B cell (primary cell): ENCODE results near the gene SNCA. TPM values are rescaled to one million over a fixed set of nuclear protein-coding genes. Genes with fewer than 3 reads are reported as not detected.

Experiments
- ATAC-seq: fragments of 200-7000 bp; cut with Tn5 transposase; one replicate; pipeline ENCODE4 v1.10.0; 2021; ENCODE audit warnings: low read depth, mild to moderate bottlenecking, moderate number of reproducible peaks, moderate library complexity
- CTCF ChIA-PET: fragments of 350-600 bp; sonication (Branson Sonifier 250); formaldehyde crosslinking; loops from one replicate; lab custom pipeline; 2021; ENCODE audit warnings: antibody characterized with exemption, inconsistent platforms; lab: Charles Lee
- POLR2A ChIA-PET: fragments of 350-600 bp; sonication (Branson Sonifier 250); formaldehyde crosslinking; loops from one replicate; lab custom pipeline; 2021; ENCODE audit warnings: antibody characterized with exemption; lab: Charles Lee
- DNase-seq: peaks from one replicate; pipeline ENCODE4 v3.0.0; 2013
- H2AFZ ChIP-seq: 2 replicates; pipeline ENCODE4 v1.6.1; 2012; ENCODE audit warnings: mild to moderate bottlenecking, low read depth, low read length; ENCODE audit not compliant: insufficient read depth, poor library complexity, severe bottlenecking
- H3K27ac ChIP-seq, 2 donors: 1 replicate in 1 of 2; 2 replicates in 1 of 2; pipeline ENCODE4 v1.5.1; 2012 to 2013; ENCODE audit warnings: low read length in 2 of 2, mild to moderate bottlenecking in 2 of 2, moderate library complexity in 1 of 2
- H3K27me3 ChIP-seq, 4 experiments: fragments of 200-600 bp in 1 of 4; sonication (generic) in 1 of 4; replicated peaks in 1 of 4; 1 replicate in 2 of 4; 2 replicates in 2 of 4; pipeline versions ENCODE4 v1.6.1 to v1.7.0; 2013 to 2016; ENCODE audit warnings: low read length in 3 of 4, mild to moderate bottlenecking in 2 of 4, mixed read lengths in 1 of 4, moderate library complexity in 1 of 4; ENCODE audit not compliant: insufficient read depth in 4 of 4, control insufficient read depth in 3 of 4; ENCODE audit errors: control extremely low read depth in 1 of 4
- H3K36me3 ChIP-seq, 2 experiments: replicated peaks in 1 of 2; 1 replicate in 1 of 2; 2 replicates in 1 of 2; pipeline versions ENCODE4 v1.6.1 to v1.7.1; 2013; ENCODE audit warnings: low read length in 1 of 2; ENCODE audit not compliant: insufficient read depth in 2 of 2, control insufficient read depth in 1 of 2; ENCODE audit errors: control extremely low read depth in 1 of 2, extremely low read depth in 1 of 2
- H3K4me1 ChIP-seq, 2 donors: fragments of 200-600 bp in 1 of 2; sonication (generic) in 1 of 2; 1 replicate in 1 of 2; 2 replicates in 1 of 2; pipeline versions ENCODE4 v1.5.1 to v1.6.1; 2013 to 2017; ENCODE audit warnings: low read length in 2 of 2; ENCODE audit not compliant: control insufficient read depth in 2 of 2, insufficient read depth in 2 of 2
- H3K4me2 ChIP-seq: replicated peaks from 2 replicates; pipeline ENCODE3; 2012; ENCODE audit warnings: mild to moderate bottlenecking, low read depth, low read length; ENCODE audit not compliant: poor library complexity, severe bottlenecking
- H3K4me3 ChIP-seq, 5 experiments: fragments of 200-600 bp in 1 of 5; sonication (generic) in 1 of 5; 1 replicate in 3 of 5; 2 replicates in 2 of 5; pipeline versions ENCODE4 v1.5.1 to v1.7.0; 2011 to 2016; ENCODE audit warnings: low read length in 4 of 5, mild to moderate bottlenecking in 4 of 5, low read depth in 2 of 5, control low read depth in 1 of 5, moderate library complexity in 1 of 5; ENCODE audit not compliant: insufficient read depth in 1 of 5; ENCODE audit errors: control extremely low read depth in 1 of 5, extremely low read depth in 1 of 5
- H3K79me2 ChIP-seq: fragments of 200-600 bp; sonication (generic); one replicate; pipeline ENCODE4 v1.6.0; 2016; ENCODE audit warnings: low read length; ENCODE audit not compliant: control insufficient read depth, insufficient read depth
- H3K9ac ChIP-seq: fragments of 200-600 bp; sonication (generic); 2 replicates; pipeline ENCODE4 v1.6.1; 2017; ENCODE audit warnings: mild to moderate bottlenecking, low read length, moderate library complexity
- H3K9me3 ChIP-seq, 3 donors: one replicate each; pipeline versions ENCODE4 v1.6.1 to v1.7.1; 2013; ENCODE audit warnings: low read length in 2 of 3; ENCODE audit not compliant: control insufficient read depth in 2 of 3, insufficient read depth in 1 of 3; ENCODE audit errors: control extremely low read depth in 1 of 3
- H4K20me1 ChIP-seq: 2 replicates; pipeline ENCODE4 v1.6.0; 2012; ENCODE audit warnings: mild to moderate bottlenecking, low read length; ENCODE audit not compliant: insufficient read depth, control insufficient read depth, poor library complexity, severe bottlenecking
- H3K27ac Mint-ChIP-seq: one replicate; pipeline ENCODE4 v1.8.0; 2021; ENCODE audit warnings: mixed read lengths
- H3K27me3 Mint-ChIP-seq: one replicate; pipeline ENCODE4 v1.8.0; 2021; ENCODE audit warnings: mixed read lengths
- H3K4me1 Mint-ChIP-seq: one replicate; pipeline ENCODE4 v1.8.0; 2021; ENCODE audit warnings: mixed read lengths
- H3K4me3 Mint-ChIP-seq: one replicate; pipeline ENCODE4 v1.8.0; 2021; ENCODE audit warnings: mixed read lengths
- H3K9me3 Mint-ChIP-seq: one replicate; pipeline ENCODE4 v1.8.0; 2022; ENCODE audit warnings: mixed read lengths; ENCODE audit not compliant: insufficient read depth
- CTCF ChIP-seq: fragments of 200-600 bp; IDR thresholded peaks from one replicate; pipeline ENCODE4 v1.8.0; 2022; ENCODE audit warnings: antibody characterized with exemption, mild to moderate bottlenecking
- EZH2 ChIP-seq: IDR thresholded peaks from 2 replicates; pipeline ENCODE4 v1.6.1; 2012; ENCODE audit warnings: borderline replicate concordance, low read depth, mild to moderate bottlenecking, moderate library complexity, low read length; ENCODE audit not compliant: insufficient read depth, poor library complexity, severe bottlenecking
- WGBS: methylation state at CpG from one replicate; pipeline ENCODE4 v1.1.5; 2013; ENCODE audit warnings: missing lambda C conversion rate; ENCODE audit not compliant: insufficient coverage; 5-methylcytosine and 5-hydroxymethylcytosine counted together
- intact Hi-C: fragments of 100-400 bp; cut with micrococcal nuclease; formaldehyde crosslinking; loops from one replicate; pipeline ENCODE4 v1.10.0; 2022
- polyA plus RNA-seq: library from polyadenylated mRNA; depleted of rRNA; stranded (reverse); fragments of >200 nt; gene quantifications from 2 replicates; pipeline ENCODE4 v1.2.3, GENCODE V29; 2012
- total RNA-seq, 2 donors: library from RNA; stranded (reverse); fragments of 120-200 nt in 1 of 2; gene quantifications; 1 replicate in 1 of 2; 2 replicates in 1 of 2; pipeline versions ENCODE4 v1.2.3 to v1.2.4, GENCODE V29; 2013 to 2022

Gene SNCA
- total and polyA plus RNA-seq, 2 donors (not counting 1 experiment from before 2014, with no cell fraction given), result 0.48 to 1.3 TPM

GRCh38 chr4:89700766-89701423 is 136.1 kb downstream of the SNCA start:
- no peak overlapping the region for H3K27ac Mint-ChIP-seq
- no peaks in the 10 kb centered on the region for H3K4me1 Mint-ChIP-seq
- intact Hi-C loops, result no loop called here
- no peak for TF ChIP-seq CTCF
- TF ChIP-seq EZH2, result no peak
- no peaks in the 10 kb centered on the region for H3K4me1 ChIP-seq
- H3K4me2 ChIP-seq, result no peak overlapping the region
- no peaks in the 10 kb centered on the region for H3K36me3 ChIP-seq
- H3K9me3 ChIP-seq, result no peaks in the 10 kb centered on the region
- H3K27me3 Mint-ChIP-seq, result no peaks in the 10 kb centered on the region
- POLR2A ChIA-PET, result no interaction called here
- no peak overlapping the region for H3K9ac ChIP-seq
- H3K4me3 ChIP-seq, result no peak overlapping the region
- H4K20me1 ChIP-seq, result no peaks in the 10 kb centered on the region
- CTCF ChIA-PET, result no interaction called here
- no CpG with 5 or more reads among the region's 1 CpG for WGBS
- DNase-seq (no peak), ATAC-seq (no peak)
- H3K4me3 Mint-ChIP-seq, result no peak overlapping the region
- H3K27me3 ChIP-seq, result no peaks in the 10 kb centered on the region
- H3K9me3 Mint-ChIP-seq, result no peaks in the 10 kb centered on the region
- no peak overlapping the region for H3K27ac ChIP-seq
- H2AFZ ChIP-seq, result no peak overlapping the region
- H3K79me2 ChIP-seq, result no peaks in the 10 kb centered on the region

- Histone ChIP-seq H3K36me3 (no peaks in the 10 kb centered on the region), H2AFZ (no peak overlapping the region), H3K4me1 (no peaks in the 10 kb centered on the region), H3K4me2 (no peak overlapping the region), H3K9me3 (no peaks in the 10 kb centered on the region), H3K4me3 (no peak overlapping the region), H3K79me2 (no peaks in the 10 kb centered on the region), H4K20me1 (no peaks in the 10 kb centered on the region), H3K27me3 (no peaks in the 10 kb centered on the region), H3K27ac (no peak overlapping the region), H3K9ac (no peak overlapping the region)
- WGBS, result no CpG with 5 or more reads among the region's 4 CpGs
- H3K27ac Mint-ChIP-seq, result no peak overlapping the region
- H3K4me3 Mint-ChIP-seq, result no peak overlapping the region
- ChIA-PET CTCF (no interaction called here), POLR2A (no interaction called here)
- no peaks in the 10 kb centered on the region for H3K4me1 Mint-ChIP-seq
- intact Hi-C loops, result no loop called here
- TF ChIP-seq CTCF (no peak), EZH2 (no peak)
- DNase-seq (no peak), ATAC-seq (no peak)
- no peaks in the 10 kb centered on the region for H3K9me3 Mint-ChIP-seq
- H3K27me3 Mint-ChIP-seq, result no peaks in the 10 kb centered on the region
Observed at GRCh38 chr4:89685690-89686089, 151.3 kb downstream of the SNCA start.
